Suprapubic skin (tissue), 4 donors: ENCODE measurements around the gene ZBTB16.

Source experiments
- CTCF ChIP-seq, 2 donors: fragments of 200-600 bp in 1 of 2; fragments of 450-650 bp in 1 of 2; sonication (generic) in 1 of 2; IDR thresholded peaks; one replicate each; pipeline ENCODE4 v1.5.1; 2016 to 2019; ENCODE audit warnings: antibody characterized with exemption in 2 of 2, mild to moderate bottlenecking in 1 of 2, moderate library complexity in 1 of 2
- POLR2A ChIP-seq, 2 donors: fragments of 450-650 bp; IDR thresholded peaks; one replicate each; pipeline ENCODE4 v1.6.1; 2017; ENCODE audit warnings: antibody characterized with exemption in 2 of 2, mild to moderate bottlenecking in 2 of 2, moderate library complexity in 2 of 2
- POLR2AphosphoS5 ChIP-seq, 3 donors: sonication (generic); formaldehyde crosslinking; IDR thresholded peaks; one replicate each; pipeline ENCODE4 v1.6.1; 2017; ENCODE audit warnings: antibody characterized with exemption in 3 of 3

DNA sequence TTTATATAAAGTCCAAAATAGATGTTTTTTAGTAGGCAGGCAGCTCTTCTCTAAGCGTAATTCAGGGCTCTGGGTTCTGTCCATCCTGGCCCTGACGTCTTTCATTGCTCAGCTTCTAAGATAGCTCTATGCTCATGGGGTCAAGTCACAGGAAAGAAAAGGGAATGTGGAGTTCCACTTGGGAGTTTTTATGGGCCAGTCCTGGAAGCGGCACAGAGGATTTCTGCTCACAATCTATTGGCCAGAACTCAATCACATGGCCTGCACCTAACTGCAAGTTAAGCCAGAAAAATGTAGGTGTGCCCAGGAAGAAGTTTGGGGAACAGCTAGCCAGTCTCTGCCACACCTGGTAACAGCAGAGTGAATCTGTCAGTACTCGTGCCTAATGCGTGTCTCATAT, 7.4 kb upstream of the ZBTB16 start:
- TF ChIP-seq CTCF (IDR thresholded peaks at IDR 0.05) (no peak), POLR2A (IDR thresholded peaks at IDR 0.05) (no peak), POLR2AphosphoS5 (IDR thresholded peaks at IDR 0.05) (no peak)
